Sigmoid colon (tissue), 7 donors: Measurements from ENCODE around the gene CEP83. TPM values are rescaled to one million over a fixed set of nuclear protein-coding genes. Genes with fewer than 3 reads are reported as not detected.

Source experiments
- DNase-seq: peaks from one replicate; pipeline ENCODE4 v3.0.0-alpha.2; 2019
- H3K27ac ChIP-seq, 4 donors: fragments of 200-600 bp; sonication (generic); one replicate each; pipeline ENCODE4 v1.5.1; 2016 to 2019; ENCODE audit warnings: mild to moderate bottlenecking in 1 of 4
- H3K27me3 ChIP-seq, 3 donors: fragments of 200-600 bp; sonication (generic); one replicate each; pipeline ENCODE4 v1.5.1; 2019; ENCODE audit warnings: mild to moderate bottlenecking in 1 of 3
- H3K36me3 ChIP-seq, 4 donors: fragments of 200-600 bp; sonication (generic); one replicate each; pipeline ENCODE4 v1.5.1; 2016 to 2019
- H3K4me1 ChIP-seq, 4 donors: fragments of 200-600 bp; sonication (generic); one replicate each; pipeline ENCODE4 v1.5.1; 2017 to 2019
- H3K4me3 ChIP-seq, 4 donors: fragments of 200-600 bp; sonication (generic); one replicate each; pipeline ENCODE4 v1.5.1; 2017 to 2019; ENCODE audit warnings: mild to moderate bottlenecking in 2 of 4, moderate library complexity in 1 of 4
- H3K9me3 ChIP-seq, 4 donors: fragments of 200-600 bp in 3 of 4; sonication (generic) in 3 of 4; one replicate each; pipeline versions ENCODE4 v1.5.1 to v1.6.1; 2013 to 2019
- CTCF ChIP-seq, 4 experiments: fragments of 450-650 bp in 3 of 4; fragments of 200-600 bp in 1 of 4; IDR thresholded peaks; one replicate each; pipeline ENCODE4 v1.5.1; 2016 to 2019; ENCODE audit warnings: antibody characterized with exemption in 4 of 4, mild to moderate bottlenecking in 3 of 4, moderate library complexity in 2 of 4
- EP300 ChIP-seq, 4 donors: sonication (generic); formaldehyde crosslinking; IDR thresholded peaks; one replicate each; pipeline ENCODE4 v1.6.1; 2017; ENCODE audit warnings: antibody characterized with exemption in 4 of 4
- POLR2A ChIP-seq, 2 donors: fragments of 450-650 bp; IDR thresholded peaks; one replicate each; pipeline ENCODE4 v1.6.1; 2016; ENCODE audit warnings: antibody characterized with exemption in 2 of 2, mild to moderate bottlenecking in 2 of 2, moderate library complexity in 2 of 2
- POLR2AphosphoS5 ChIP-seq, 4 donors: sonication (generic); formaldehyde crosslinking; IDR thresholded peaks; one replicate each; pipeline ENCODE4 v1.6.1; 2017; ENCODE audit warnings: antibody characterized with exemption in 4 of 4
- WGBS, 2 donors: extraction: QIAGEN DNeasy Blood & Tissue Kit; methylation state at CpG; one replicate each; pipeline ENCODE4 v1.1.7; 2013; 5-methylcytosine and 5-hydroxymethylcytosine counted together
- intact Hi-C: fragments of 100-400 bp; cut with DNase I; formaldehyde crosslinking; loops from one replicate; pipeline ENCODE4 v1.15.1; 2023
- polyA plus RNA-seq, 3 donors: library from polyadenylated mRNA; stranded (reverse); fragments of 200-250 nt; gene quantifications; one replicate each; pipeline ENCODE4 v1.2.3, GENCODE V29; 2013
- total RNA-seq, 4 donors: library from RNA; depleted of rRNA; stranded (reverse); fragments of >200 nt; gene quantifications; one replicate each; pipeline ENCODE4 v1.1.0, GENCODE V29; 2016
- donor health status: healthy with polysubstance abuse.
- donor health status: Bipolar disorder and iron deficiency.
- donor health status: healthy.

CEP83 gene
- total and polyA plus RNA-seq, 7 donors: 4.4 to 23.5 (median 7.9) TPM

- peak overlapping the region in 2 of 4 donors; percentile 27 to 38 for H3K27ac ChIP-seq
- intact Hi-C loops: no loop called here
- no peak overlapping the region for H3K4me3 ChIP-seq
- H3K27me3 ChIP-seq: no peaks in the 10 kb centered on the region
- no peaks in the 10 kb centered on the region for H3K36me3 ChIP-seq
- WGBS, 2 donors: 37 to 61% methylated on average over 2 of the region's 2 CpGs
- no peak for DNase-seq
- H3K4me1 ChIP-seq: peaks cover 0 to 27% (median 18%) of the 10 kb centered on the region in 4 donors
- TF ChIP-seq CTCF (IDR thresholded peaks at IDR 0.05): no peak
- TF ChIP-seq POLR2AphosphoS5 (IDR thresholded peaks at IDR 0.05): peak in 3 of 4 donors; percentile 77 to 81 (median 79)
- peak in 2 of 4 donors; percentile 3 to 54 for TF ChIP-seq EP300 (IDR thresholded peaks at IDR 0.05)
- no peak for TF ChIP-seq POLR2A (IDR thresholded peaks at IDR 0.05)
- no peaks in the 10 kb centered on the region for H3K9me3 ChIP-seq
Measured at GRCh38 chr12:94297876-94298505, 161.7 kb downstream of the CEP83 start.

- TF ChIP-seq POLR2A (IDR thresholded peaks at IDR 0.05) (no peak), CTCF (IDR thresholded peaks at IDR 0.05) (no peak)
- WGBS, 2 donors: 79 to 85% methylated on average over 6 of the region's 6 CpGs
- Histone ChIP-seq H3K27ac (peak overlapping the region in 2 of 4 donors; percentile 27 to 38), H3K9me3 (no peaks in the 10 kb centered on the region), H3K36me3 (no peaks in the 10 kb centered on the region), H3K4me1 (peaks cover 0 to 27% (median 18%) of the 10 kb centered on the region in 4 donors), H3K4me3 (no peak overlapping the region), H3K27me3 (no peaks in the 10 kb centered on the region)
- DNase-seq: no peak
- intact Hi-C loops: no loop called here
Measured at GRCh38 chr12:94297096-94297699, 162.5 kb downstream of the CEP83 start.

- no peaks in the 10 kb centered on the region for H3K27me3 ChIP-seq
- H3K4me3 ChIP-seq: no peak overlapping the region
- no peak for TF ChIP-seq POLR2AphosphoS5 (IDR thresholded peaks at IDR 0.05)
- TF ChIP-seq EP300 (IDR thresholded peaks at IDR 0.05): no peak
- TF ChIP-seq CTCF (IDR thresholded peaks at IDR 0.05): no peak
- TF ChIP-seq POLR2A (IDR thresholded peaks at IDR 0.05): no peak
- WGBS, 2 donors: 77 to 81% methylated on average over 4 of the region's 4 CpGs
- no peaks in the 10 kb centered on the region for H3K9me3 ChIP-seq
- peaks cover 0 to 39% (median 25%) of the 10 kb centered on the region in 4 donors for H3K4me1 ChIP-seq
- peak overlapping the region; percentile 60 to 77 (median 65) for H3K27ac ChIP-seq
- no peak for DNase-seq
- intact Hi-C loops: no loop called here
- H3K36me3 ChIP-seq: no peaks in the 10 kb centered on the region
Measured at GRCh38 chr12:94290353-94290752, 169.3 kb downstream of the CEP83 start.

- peak overlapping the region; percentile 60 to 77 (median 65) for H3K27ac ChIP-seq
- no peak for DNase-seq
- 62 to 68% methylated on average over 13 of the region's 13 CpGs for WGBS, 2 donors
- H3K9me3 ChIP-seq: no peaks in the 10 kb centered on the region
- H3K27me3 ChIP-seq: no peaks in the 10 kb centered on the region
- intact Hi-C loops: no loop called here
- H3K36me3 ChIP-seq: no peaks in the 10 kb centered on the region
- no peak overlapping the region for H3K4me3 ChIP-seq
- peaks cover 0 to 39% (median 25%) of the 10 kb centered on the region in 4 donors for H3K4me1 ChIP-seq
- TF ChIP-seq CTCF (IDR thresholded peaks at IDR 0.05): no peak
- peak in 2 of 4 donors; percentile 44 to 55 for TF ChIP-seq POLR2AphosphoS5 (IDR thresholded peaks at IDR 0.05)
Measured at GRCh38 chr12:94289461-94290312, 170.0 kb downstream of the CEP83 start.
